AG09309 (cell line): ENCODE results near the gene SLC47A2.

ENCODE experiments used
- DNase-seq: peaks from one replicate; pipeline ENCODE4 v3.0.0-alpha.2; 2010; ENCODE audit warnings: low read depth
- H3K4me3 ChIP-seq: 2 replicates; pipeline ENCODE4 v1.5.1; 2011; ENCODE audit warnings: mild to moderate bottlenecking, low read depth, low read length, moderate library complexity; ENCODE audit not compliant: control insufficient read depth
- CTCF ChIP-seq: IDR thresholded peaks from 2 replicates; pipeline ENCODE4 v1.5.1; 2011; ENCODE audit warnings: mild to moderate bottlenecking, low read depth, low read length, inconsistent platforms; ENCODE audit not compliant: insufficient read depth, control insufficient read depth; ENCODE audit errors: missing control alignments

The SLC47A2 gene

GRCh38 chr17:19663097-19663496, 53.3 kb downstream of the SLC47A2 start:
- DNase-seq, result no peak
- no peak overlapping the region for H3K4me3 ChIP-seq
- no peak for TF ChIP-seq CTCF

GRCh38 chr17:19661121-19661520, 55.3 kb downstream of the SLC47A2 start:
- no peak overlapping the region for H3K4me3 ChIP-seq
- TF ChIP-seq CTCF, result no peak
- no peak for DNase-seq

- no peak for TF ChIP-seq CTCF
- no peak for DNase-seq
- no peak overlapping the region for H3K4me3 ChIP-seq
Measured at GRCh38 chr17:19660219-19660870, 56.0 kb downstream of the SLC47A2 start.

GRCh38 chr17:19659366-19660177, 56.8 kb downstream of the SLC47A2 start:
- no peak for DNase-seq
- H3K4me3 ChIP-seq, result no peak overlapping the region
- no peak for TF ChIP-seq CTCF

- no peak for TF ChIP-seq CTCF
- DNase-seq, result no peak
- H3K4me3 ChIP-seq, result no peak overlapping the region
Measured at GRCh38 chr17:19656851-19657581, 59.4 kb downstream of the SLC47A2 start.

GRCh38 chr17:19656336-19656735, 60.0 kb downstream of the SLC47A2 start:
- no peak overlapping the region for H3K4me3 ChIP-seq
- DNase-seq, result no peak
- no peak for TF ChIP-seq CTCF
